SH-SY5Y (cell line): ENCODE measurements around the gene MICAL3.

Experiments
- GATA2 ChIP-seq: IDR thresholded peaks from 2 replicates; pipeline ENCODE4 v1.6.1; 2011; ENCODE audit warnings: mild to moderate bottlenecking, low read depth, low read length
- GATA3 ChIP-seq: IDR thresholded peaks from 2 replicates; pipeline ENCODE4 v1.6.1; 2011; ENCODE audit warnings: low read depth, mild to moderate bottlenecking, low read length, moderate library complexity

DNA sequence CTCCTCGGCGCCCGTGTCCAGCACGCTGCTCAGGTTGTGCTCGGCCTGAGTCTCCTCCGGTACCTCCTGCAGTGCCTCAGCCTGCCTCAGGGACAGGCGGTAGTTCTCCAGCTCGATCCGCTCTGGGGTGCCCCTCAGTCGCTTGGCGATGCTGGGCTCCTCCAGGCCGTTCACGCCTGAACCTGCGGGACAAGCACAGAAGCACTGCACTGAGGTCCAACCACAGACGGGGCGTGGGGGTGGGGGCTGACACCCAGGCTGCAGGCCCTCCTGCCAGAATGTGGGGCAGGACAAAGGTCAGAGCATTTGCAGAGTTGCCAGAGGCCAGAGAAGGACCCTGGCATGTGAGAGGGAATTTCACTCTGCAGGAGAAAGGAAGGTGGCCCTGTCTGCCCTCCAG lies 182.5 kb downstream of the MICAL3 start:
- TF ChIP-seq GATA3 (no peak), GATA2 (no peak)
